GM12878 (cell line): Measurements from ENCODE around the gene SGCD. TPM values are rescaled to one million over a fixed set of nuclear protein-coding genes. Genes with fewer than 3 reads are reported as not detected.

Experiments used
- ATAC-seq: fragments of 200-7000 bp; cut with Tn5 transposase; 3 replicates; pipeline ENCODE4 v1.9.1; 2020; ENCODE audit warnings: mild to moderate bottlenecking, moderate library complexity
- BruUV-seq: library from RNA; stranded (reverse); fragments of 400-500 nt; replicated peaks from 2 replicates; lab custom pipeline; 2021; lab: Mats Ljungman, UMichigan
- CTCF ChIA-PET: fragments of 300-600 bp; sonication (Branson Sonifier 250); formaldehyde crosslinking; extraction: SDS; loops from one replicate; lab custom pipeline; 2021; ENCODE audit warnings: inconsistent platforms; lab: Yijun Ruan, JAX
- POLR2A ChIA-PET: fragments of 350-600 bp; formaldehyde crosslinking; extraction: SDS; loops from one replicate; lab custom pipeline; 2021; ENCODE audit warnings: inconsistent platforms; lab: Charles Lee
- RAD21 ChIA-PET: fragments of 300-600 bp; sonication (Branson Sonifier 250); formaldehyde crosslinking; loops from one replicate; lab custom pipeline; 2023; ENCODE audit warnings: antibody characterized with exemption; ENCODE audit not compliant: unreplicated experiment; lab: Charles Lee
- SMC1A ChIA-PET: fragments of 300-600 bp; sonication (Branson Sonifier 250); formaldehyde crosslinking; loops from one replicate; lab custom pipeline; 2023; ENCODE audit not compliant: unreplicated experiment, uncharacterized antibody; lab: Charles Lee
- DNase-seq: peaks from one replicate; pipeline ENCODE4 v3.0.0-alpha.2; 2011; ENCODE audit warnings: low read depth, low spot score
- FAIRE-seq: peaks from 3 replicates; lab custom pipeline; 2011; peaks lifted over from hg19 to GRCh38; lab: Jason Lieb, UNC
- H2AFZ ChIP-seq: 2 replicates; pipeline ENCODE4 v1.6.0; 2011; ENCODE audit warnings: low read depth, low read length, control low read depth; ENCODE audit not compliant: control insufficient read depth
- H3K27ac ChIP-seq: 2 replicates; pipeline ENCODE4 v1.5.1; 2011; ENCODE audit warnings: control low read depth; ENCODE audit not compliant: control insufficient read depth, insufficient read depth
- H3K27me3 ChIP-seq, 2 experiments: replicated peaks in 1 of 2; 2 replicates each; pipeline versions ENCODE4 v1.6.0 to v1.6.1; 2011; ENCODE audit warnings: low read length in 1 of 2; ENCODE audit not compliant: control insufficient read depth in 2 of 2, insufficient read depth in 2 of 2
- H3K36me3 ChIP-seq, 2 experiments: 2 replicates each; pipeline ENCODE4 v1.5.1; 2011; ENCODE audit warnings: low read length in 1 of 2; ENCODE audit not compliant: control insufficient read depth in 2 of 2, insufficient read depth in 2 of 2
- H3K4me1 ChIP-seq: 2 replicates; pipeline ENCODE4 v1.6.1; 2011; ENCODE audit warnings: mild to moderate bottlenecking, low read length, moderate library complexity, mixed read lengths; ENCODE audit not compliant: control insufficient read depth, insufficient read depth
- H3K4me2 ChIP-seq: 2 replicates; pipeline ENCODE4 v1.6.0; 2011; ENCODE audit warnings: control low read depth; ENCODE audit not compliant: control insufficient read depth, insufficient read depth
- H3K4me3 ChIP-seq: fragments of 200-600 bp; sonication (generic); 2 replicates; pipeline ENCODE4 v1.5.1; 2016
- H3K79me2 ChIP-seq: 2 replicates; pipeline ENCODE4 v1.6.0; 2011; ENCODE audit warnings: low read length; ENCODE audit not compliant: control insufficient read depth, insufficient read depth
- H3K9ac ChIP-seq: 2 replicates; pipeline ENCODE4 v1.8.0; 2011; ENCODE audit warnings: low read length, control low read depth, mixed read lengths; ENCODE audit not compliant: control insufficient read depth, insufficient read depth
- H3K9me3 ChIP-seq: replicated peaks from 3 replicates; pipeline ENCODE4 v1.5.1; 2011; ENCODE audit warnings: mild to moderate bottlenecking, low read length; ENCODE audit not compliant: control insufficient read depth, insufficient read depth
- H4K20me1 ChIP-seq: 2 replicates; pipeline ENCODE4 v1.6.0; 2011; ENCODE audit not compliant: control insufficient read depth, insufficient read depth
- BRCA1 ChIP-seq: IDR thresholded peaks from 2 replicates; pipeline ENCODE4 v1.6.1; 2011; ENCODE audit warnings: low read depth, low read length, improper control_type of control experiment
- CHD4 ChIP-seq: fragments of 200-600 bp; sonication (generic); IDR thresholded peaks from 2 replicates; pipeline ENCODE4 v1.6.1; 2016; ENCODE audit warnings: mild to moderate bottlenecking
- CREM ChIP-seq: IDR thresholded peaks from 2 replicates; pipeline ENCODE4 v1.6.1; 2014; ENCODE audit warnings: antibody characterized with exemption, low read depth
- DPF2 ChIP-seq: fragments of 450-650 bp; IDR thresholded peaks from 2 replicates; pipeline ENCODE4 v1.6.1; 2017; ENCODE audit warnings: mild to moderate bottlenecking
- FOXM1 ChIP-seq: IDR thresholded peaks from 2 replicates; pipeline ENCODE4 v1.6.1; 2012; ENCODE audit warnings: low read depth, mild to moderate bottlenecking, inconsistent platforms, low read length, moderate library complexity
- GABPA ChIP-seq: IDR thresholded peaks from 2 replicates; pipeline ENCODE4 v1.6.1; 2014; ENCODE audit warnings: antibody characterized with exemption, low read depth, mild to moderate bottlenecking, inconsistent platforms
- JUND ChIP-seq: IDR thresholded peaks from 2 replicates; pipeline ENCODE4 v1.6.1; 2012; ENCODE audit warnings: low read depth, mild to moderate bottlenecking, low read length, improper control_type of control experiment, moderate library complexity
- NBN ChIP-seq: fragments of 450-650 bp; IDR thresholded peaks from 2 replicates; pipeline ENCODE4 v1.6.1; 2016
- NFXL1 ChIP-seq: fragments of 450-650 bp; IDR thresholded peaks from 2 replicates; pipeline ENCODE4 v1.6.1; 2017; ENCODE audit warnings: antibody characterized with exemption, mild to moderate bottlenecking, borderline replicate concordance
- PML ChIP-seq: IDR thresholded peaks from 2 replicates; pipeline ENCODE4 v1.6.1; 2012; ENCODE audit warnings: low read length, inconsistent platforms
- SMAD5 ChIP-seq: IDR thresholded peaks from 2 replicates; pipeline ENCODE4 v1.6.1; 2016; ENCODE audit warnings: antibody characterized with exemption, low read depth
- SPI1 ChIP-seq: IDR thresholded peaks from 2 replicates; pipeline ENCODE4 v1.6.1; 2011; ENCODE audit warnings: low read depth, mild to moderate bottlenecking, low read length, moderate library complexity, borderline replicate concordance; ENCODE audit not compliant: insufficient read depth
- SREBF1 ChIP-seq: IDR thresholded peaks from 2 replicates; pipeline ENCODE4 v1.6.1; 2012; ENCODE audit warnings: mild to moderate bottlenecking, low read length
- STAT1 ChIP-seq: fragments of 450-650 bp; conservative IDR thresholded peaks from 2 replicates; pipeline ENCODE4 v1.6.1; 2014; ENCODE audit warnings: antibody characterized with exemption, mild to moderate bottlenecking
- ZNF207 ChIP-seq: fragments of 450-650 bp; IDR thresholded peaks from 2 replicates; pipeline ENCODE4 v1.6.1; 2014; ENCODE audit warnings: antibody characterized with exemption, mild to moderate bottlenecking, borderline replicate concordance
- WGBS: methylation state at CpG from one replicate; pipeline ENCODE4 v1.1.6; 2016; ENCODE audit warnings: low lambda C conversion rate; ENCODE audit not compliant: insufficient replicate concordance, insufficient coverage; ENCODE audit errors: missing lambda C conversion rate; 5-methylcytosine and 5-hydroxymethylcytosine counted together
- in situ Hi-C: fragments of 300-500 bp; cut with MboI; formaldehyde crosslinking; loops from 9 replicates; pipeline ENCODE4 v1.14.3; 2018; ENCODE audit warnings: mixed read lengths
- intact Hi-C: fragments of 100-400 bp; cut with micrococcal nuclease; formaldehyde crosslinking; loops from one replicate; pipeline ENCODE4 v1.14.2; 2022; ENCODE audit not compliant: unreplicated experiment
- polyA plus RNA-seq, 11 experiments: library from polyadenylated mRNA; depleted of rRNA in 4 of 11; unstranded in 6 of 11; stranded (reverse) in 5 of 11; fragments of >200 nt; fragmentation: Nextera tagmentation in 4 of 11; fragmentation: Illumina TruSeq in 1 of 11; extraction: Ambion mirVana in 4 of 11; extraction: Trizol in 1 of 11; gene quantifications; 1 replicate in 1 of 11; 2 replicates in 10 of 11; pipeline versions ENCODE4 v1.2.1 to v1.2.3, GENCODE V29; 2011 to 2016; ENCODE audit warnings: inconsistent platforms in 2 of 11, missing spikeins in 2 of 11, low read depth in 1 of 11
- total RNA-seq, 4 experiments: library from RNA; depleted of rRNA in 3 of 4; stranded (reverse); fragments of >200 nt in 3 of 4; fragmentation: Illumina TruSeq in 1 of 4; extraction: Trizol in 1 of 4; gene quantifications; 2 replicates each; pipeline versions ENCODE4 v1.2.1 to v1.2.3, GENCODE V29; 2013 to 2021
- TF ChIP-seq, protein P1 (sequence below): IDR thresholded peaks from 2 replicates; pipeline ENCODE4 v1.6.1; 2012; ENCODE audit warnings: low read depth, low read length, improper control_type of control experiment
- TF ChIP-seq, protein P2 (sequence below): fragments of 450-650 bp; IDR thresholded peaks from 2 replicates; pipeline ENCODE4 v1.6.1; 2017; ENCODE audit warnings: low read depth, mild to moderate bottlenecking, moderate library complexity

SGCD gene
- total and polyA plus RNA-seq, 10 of the 15 experiments (the other 5 are each of a cell fraction or from before 2014, with no cell fraction given), result 0.06 TPM; not detected in 9

DNA sequence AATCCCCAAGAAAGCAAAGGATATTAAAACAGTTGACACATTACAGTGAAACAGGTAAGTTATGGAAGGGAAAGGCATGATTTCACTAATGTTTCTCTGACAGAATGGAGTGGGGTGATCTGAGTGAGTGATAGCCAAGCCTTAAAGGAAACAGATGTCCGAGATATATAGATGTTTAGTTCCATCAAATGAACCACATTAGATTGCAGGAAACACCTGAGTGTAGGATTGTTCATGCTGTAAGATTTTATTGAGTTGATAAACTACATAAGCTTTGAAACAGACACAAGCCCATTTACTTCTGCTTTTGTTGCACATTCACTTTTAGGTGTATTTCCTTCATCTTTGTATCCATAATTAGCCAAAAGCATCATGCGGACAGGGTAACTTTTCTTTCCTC, 356.0 kb downstream of the SGCD start:
- no peak for DNase-seq
- TF ChIP-seq CHD4 (no peak), DPF2 (no peak), SMAD5 (no peak), BRCA1 (no peak), FOXM1 (no peak), SREBF1 (no peak)
- SMC1A ChIA-PET, result no interaction called here
- in situ Hi-C loops (no loop called here), intact Hi-C loops (no loop called here)
- no TSS peak for BruUV-seq
- 0 out of 4 replicates have a peak, but pooled peaks cover 0 to 3% of the 10 kb centered on the region in 2 experiments for H3K27me3 ChIP-seq
- H3K79me2 ChIP-seq, result no peaks in the 10 kb centered on the region
- no peak for FAIRE-seq
- no peaks in the 10 kb centered on the region for H3K4me1 ChIP-seq
- H2AFZ ChIP-seq, result no peak overlapping the region
- H3K4me3 ChIP-seq, result no peak overlapping the region
- no peaks in the 10 kb centered on the region for H3K9me3 ChIP-seq
- no peak overlapping the region for H3K27ac ChIP-seq
- RAD21 ChIA-PET, result no interaction called here
- no peaks in the 10 kb centered on the region for H3K36me3 ChIP-seq
- H3K4me2 ChIP-seq, result no peak overlapping the region
- 0% methylated on average over 2 of the region's 2 CpGs for WGBS
- H4K20me1 ChIP-seq, result no peaks in the 10 kb centered on the region
- CTCF ChIA-PET, result interaction anchor here (0.6 kb wide), 1 partner anchor 164 kb away, joined by 3 read pairs; no protein-coding TSS in a partner anchor
- no peak for ATAC-seq
- no peak overlapping the region for H3K9ac ChIP-seq
- POLR2A ChIA-PET, result no interaction called here

DNA sequence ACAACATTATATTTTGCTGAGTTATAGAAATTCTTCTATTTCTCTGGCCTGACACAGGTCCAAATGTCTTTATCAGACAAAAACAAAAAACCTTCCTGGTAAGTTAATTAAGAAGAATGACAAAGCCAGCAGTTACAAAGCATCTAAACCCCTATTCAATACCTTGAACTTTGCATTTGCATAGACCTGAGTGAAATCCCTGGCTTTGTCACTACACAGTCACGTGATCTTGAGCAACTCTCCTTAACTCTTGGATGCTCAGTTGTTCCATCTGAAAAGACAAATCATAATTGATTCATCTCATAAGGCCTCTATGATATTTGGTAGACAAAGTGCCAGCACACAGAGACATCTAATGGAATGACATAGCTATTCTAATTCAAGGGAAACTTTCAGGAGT, 356.5 kb downstream of the SGCD start:
- DNase-seq, result no peak
- Histone ChIP-seq H3K79me2 (no peaks in the 10 kb centered on the region), H3K9ac (no peak overlapping the region), H3K4me2 (no peak overlapping the region), H3K36me3 (no peaks in the 10 kb centered on the region), H3K4me1 (no peaks in the 10 kb centered on the region), H3K4me3 (no peak overlapping the region), H4K20me1 (no peaks in the 10 kb centered on the region), H3K27ac (no peak overlapping the region), H2AFZ (no peak overlapping the region), H3K27me3 (peaks cover under 1 to 3% of the 10 kb centered on the region in 2 experiments; a peak in 1 of 4 replicates), H3K9me3 (no peaks in the 10 kb centered on the region)
- RAD21 ChIA-PET, result no interaction called here
- intact Hi-C loops (no loop called here), in situ Hi-C loops (no loop called here)
- SMC1A ChIA-PET, result no interaction called here
- no peak for ATAC-seq
- 0% methylated on average over 1 of the region's 1 CpG for WGBS
- POLR2A ChIA-PET, result no interaction called here
- FAIRE-seq, result no peak
- no TSS peak for BruUV-seq
- CTCF ChIA-PET, result no interaction called here
- no peak for TF ChIP-seq JUND
- no peak for TF ChIP-seq STAT1
- TF ChIP-seq, protein P1, sequence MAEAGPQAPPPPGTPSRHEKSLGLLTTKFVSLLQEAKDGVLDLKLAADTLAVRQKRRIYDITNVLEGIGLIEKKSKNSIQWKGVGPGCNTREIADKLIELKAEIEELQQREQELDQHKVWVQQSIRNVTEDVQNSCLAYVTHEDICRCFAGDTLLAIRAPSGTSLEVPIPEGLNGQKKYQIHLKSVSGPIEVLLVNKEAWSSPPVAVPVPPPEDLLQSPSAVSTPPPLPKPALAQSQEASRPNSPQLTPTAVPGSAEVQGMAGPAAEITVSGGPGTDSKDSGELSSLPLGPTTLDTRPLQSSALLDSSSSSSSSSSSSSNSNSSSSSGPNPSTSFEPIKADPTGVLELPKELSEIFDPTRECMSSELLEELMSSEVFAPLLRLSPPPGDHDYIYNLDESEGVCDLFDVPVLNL, result no peak
- no peak for TF ChIP-seq PML
- TF ChIP-seq SPI1, result no peak
- TF ChIP-seq, protein P2, sequence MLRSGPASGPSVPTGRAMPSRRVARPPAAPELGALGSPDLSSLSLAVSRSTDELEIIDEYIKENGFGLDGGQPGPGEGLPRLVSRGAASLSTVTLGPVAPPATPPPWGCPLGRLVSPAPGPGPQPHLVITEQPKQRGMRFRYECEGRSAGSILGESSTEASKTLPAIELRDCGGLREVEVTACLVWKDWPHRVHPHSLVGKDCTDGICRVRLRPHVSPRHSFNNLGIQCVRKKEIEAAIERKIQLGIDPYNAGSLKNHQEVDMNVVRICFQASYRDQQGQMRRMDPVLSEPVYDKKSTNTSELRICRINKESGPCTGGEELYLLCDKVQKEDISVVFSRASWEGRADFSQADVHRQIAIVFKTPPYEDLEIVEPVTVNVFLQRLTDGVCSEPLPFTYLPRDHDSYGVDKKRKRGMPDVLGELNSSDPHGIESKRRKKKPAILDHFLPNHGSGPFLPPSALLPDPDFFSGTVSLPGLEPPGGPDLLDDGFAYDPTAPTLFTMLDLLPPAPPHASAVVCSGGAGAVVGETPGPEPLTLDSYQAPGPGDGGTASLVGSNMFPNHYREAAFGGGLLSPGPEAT, result no peak
- no peak for TF ChIP-seq NBN
- no peak for TF ChIP-seq ZNF207
- no peak for TF ChIP-seq CREM
- TF ChIP-seq NFXL1, result no peak
- no peak for TF ChIP-seq GABPA
